ENCODE measurements around the gene CLCN7. TPM values are rescaled to one million over a fixed set of nuclear protein-coding genes. Genes with fewer than 3 reads are reported as not detected.

The CLCN7 gene
- total and polyA plus RNA-seq, 2 experiments from 2014 or later = 17.4 to 53.8 TPM

GRCh38 chr16:1488054-1488601, 13.3 kb upstream of the CLCN7 start (continued):
- no peak for TF ChIP-seq ZNF462 (CRISPR knock-in tag; IDR thresholded peaks at IDR 0.05)
- TF ChIP-seq ZNF331 (CRISPR knock-in tag; IDR thresholded peaks at IDR 0.05; ENCODE audit: low read depth) = no peak
- no peak for TF ChIP-seq POLR2AphosphoS5 (IDR thresholded peaks at IDR 0.05; ENCODE audit: low read depth)

- H3K36me3 Mint-ChIP-seq (ENCODE audit: low read depth) = no peaks in the 10 kb centered on the region
- Histone ChIP-seq H3K36me3 (ENCODE audit: insufficient read depth) (no peaks in the 10 kb centered on the region), H3K4me3 (no peak overlapping the region), H3K4me2 (no peak overlapping the region), H3K9me2 (ENCODE audit: insufficient read depth) (no peaks in the 10 kb centered on the region), H3K79me2 (replicated peaks; ENCODE audit: insufficient read depth) (no peaks in the 10 kb centered on the region), H3K27me3 (ENCODE audit: insufficient read depth) (no peaks in the 10 kb centered on the region), H2AFZ (no peak overlapping the region), H3K4me1 (ENCODE audit: insufficient read depth) (0 out of 2 replicates have a peak, but pooled peaks cover under 1% of the 10 kb centered on the region), H3K27ac (ENCODE audit: low read depth) (no peak overlapping the region), H4K20me1 (replicated peaks; ENCODE audit: insufficient read depth) (no peaks in the 10 kb centered on the region), H3F3A (replicated peaks; ENCODE audit: low read depth) (0 out of 2 replicates have a peak, but pooled peaks cover 1% of the 10 kb centered on the region)
- DNase-seq (ENCODE audit: low spot score) = no peak
- no peak overlapping the region for H3K27ac Mint-ChIP-seq
- peaks cover 23% of the 10 kb centered on the region for H3K27me3 Mint-ChIP-seq (ENCODE audit: insufficient read depth, low read depth, poor library complexity)
- H3K4me1 Mint-ChIP-seq = peaks cover 2% of the 10 kb centered on the region; the same call in 2 of the 3 replicates
- ATAC-seq = no peak
- H3K4me3 Mint-ChIP-seq = no peak overlapping the region
- H3K9me3 Mint-ChIP-seq = peaks cover 2% of the 10 kb centered on the region; the same call in 1 of the 3 replicates
- TF ChIP-seq STAT1 (IDR thresholded peaks at IDR 0.05; ENCODE audit: unreplicated experiment) (no peak), ZNF114 (CRISPR knock-in tag; IDR thresholded peaks at IDR 0.05) (no peak), CTCF (conservative IDR thresholded peaks at IDR 0.05; ENCODE audit: low read depth in 2 of 2) (no peak), ZNF331 (CRISPR knock-in tag; IDR thresholded peaks at IDR 0.05; ENCODE audit: low read depth) (no peak), NANOG (IDR thresholded peaks at IDR 0.05; ENCODE audit: borderline replicate concordance) (no peak), JUNB (IDR thresholded peaks at IDR 0.05; ENCODE audit: unreplicated experiment) (no peak), EZH2 (IDR thresholded peaks at IDR 0.05; ENCODE audit: low read depth, unreplicated experiment) (no peak), EZH2phosphoT487 (IDR thresholded peaks at IDR 0.05; ENCODE audit: unreplicated experiment) (no peak), POLR2AphosphoS5 (IDR thresholded peaks at IDR 0.05; ENCODE audit: low read depth) (no peak), ETS1 (IDR thresholded peaks at IDR 0.05) (no peak), CREB1 (CRISPR knock-in tag; IDR thresholded peaks at IDR 0.05; ENCODE audit: low read depth) (no peak)
Observed at GRCh38 chr16:1487395-1488053, 12.7 kb upstream of the CLCN7 start.

Measured in GM23338 (cell line).